Fibroblast of pulmonary artery (primary cell): Measurements from ENCODE around the gene TMEM132A.

Experiments used
- DNase-seq: peaks from one replicate; pipeline ENCODE4 v3.0.0-alpha.2; 2010; ENCODE audit warnings: low read depth
- H3K4me3 ChIP-seq: replicated peaks from 2 replicates; pipeline ENCODE4 v1.5.1; 2011; ENCODE audit warnings: low read depth, mild to moderate bottlenecking, control low read depth, low read length, moderate library complexity
- CTCF ChIP-seq: IDR thresholded peaks from 2 replicates; pipeline ENCODE4 v1.5.1; 2011; ENCODE audit warnings: mild to moderate bottlenecking, control low read depth, low read length, inconsistent platforms; ENCODE audit errors: missing control alignments

TMEM132A gene

GRCh38 chr11:60917267-60917666 is 7.0 kb upstream of the TMEM132A start:
- H3K4me3 ChIP-seq = no peak overlapping the region
- no peak for DNase-seq
- TF ChIP-seq CTCF = no peak

DNA sequence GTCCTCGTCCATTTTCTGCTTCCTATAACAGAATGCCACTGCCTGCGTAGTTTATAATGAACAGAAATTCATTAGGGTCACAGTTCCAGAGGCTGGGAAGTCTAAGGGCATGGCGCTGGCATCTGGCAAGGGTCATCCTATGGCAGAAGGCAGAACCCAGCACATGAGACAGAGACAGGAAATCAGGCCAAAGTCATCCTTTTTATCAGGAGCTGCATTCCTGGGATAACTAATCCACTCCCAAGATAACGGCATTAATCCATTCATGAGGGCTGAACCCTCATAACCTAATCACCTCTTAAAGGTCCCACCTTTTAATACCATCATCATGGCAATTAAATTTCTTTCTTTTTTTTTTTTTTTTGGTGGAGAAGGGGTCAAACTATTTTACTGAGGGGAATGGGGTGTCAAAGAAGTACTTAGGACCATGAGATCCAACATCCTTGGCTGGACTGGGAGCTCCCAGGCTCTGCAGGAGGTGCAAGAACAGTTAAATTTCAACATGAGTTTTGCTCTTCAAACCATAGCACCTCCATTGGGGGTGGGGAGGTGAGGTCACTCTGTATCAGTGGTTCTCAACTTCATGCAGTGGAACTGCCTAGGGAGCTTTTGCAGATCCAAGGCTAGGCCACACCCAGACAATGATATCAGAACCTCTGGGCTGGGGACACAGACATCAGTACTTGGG is 5.9 kb upstream of the TMEM132A start:
- no peak overlapping the region for H3K4me3 ChIP-seq
- no peak for DNase-seq

DNA sequence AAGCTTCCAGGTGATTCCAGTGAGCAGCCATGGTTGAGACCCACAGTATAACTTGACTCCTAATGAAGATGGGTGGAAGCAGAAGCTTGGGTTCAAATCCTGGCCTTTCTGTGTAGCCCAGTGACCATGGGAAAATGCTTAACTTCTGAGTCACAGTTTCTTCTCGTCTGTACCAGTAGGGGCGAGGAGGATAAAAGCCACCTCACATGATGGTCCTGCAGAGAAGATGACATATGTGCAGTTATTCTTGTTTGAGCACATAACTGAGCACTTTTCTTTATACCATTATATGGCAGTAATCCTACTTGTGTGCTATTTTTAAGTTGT is 5.4 kb upstream of the TMEM132A start:
- no peak for TF ChIP-seq CTCF

More for the DNA sequence above, 5.9 kb upstream of the TMEM132A start:
- no peak for TF ChIP-seq CTCF

GRCh38 chr11:60919320-60919719 is 4.9 kb upstream of the TMEM132A start:
- no peak for TF ChIP-seq CTCF
- DNase-seq = no peak
- no peak overlapping the region for H3K4me3 ChIP-seq

More for the DNA sequence above, 5.4 kb upstream of the TMEM132A start:
- no peak overlapping the region for H3K4me3 ChIP-seq
- DNase-seq = peak; percentile 44

DNA sequence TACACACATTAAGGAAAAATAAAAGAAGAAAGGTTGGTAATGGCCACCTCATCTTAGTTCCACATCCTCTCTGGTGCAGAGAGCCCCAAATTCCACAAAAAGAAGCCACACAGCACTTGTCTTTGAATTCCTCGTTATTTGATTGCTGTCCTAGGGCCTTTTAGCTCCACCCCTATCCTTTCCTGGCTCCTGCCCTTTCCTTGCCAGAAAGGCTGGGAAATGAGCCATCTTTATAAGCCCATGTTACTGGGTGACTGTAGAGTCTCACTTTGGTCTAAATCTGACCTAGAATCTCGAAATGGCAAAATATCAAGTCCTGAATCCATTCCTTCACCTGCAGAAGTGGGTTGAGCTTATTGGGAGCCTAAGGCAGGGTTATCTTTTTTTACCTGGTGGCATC is 4.3 kb upstream of the TMEM132A start:
- no peak for TF ChIP-seq CTCF
- no peak for DNase-seq
- H3K4me3 ChIP-seq = no peak overlapping the region

DNA sequence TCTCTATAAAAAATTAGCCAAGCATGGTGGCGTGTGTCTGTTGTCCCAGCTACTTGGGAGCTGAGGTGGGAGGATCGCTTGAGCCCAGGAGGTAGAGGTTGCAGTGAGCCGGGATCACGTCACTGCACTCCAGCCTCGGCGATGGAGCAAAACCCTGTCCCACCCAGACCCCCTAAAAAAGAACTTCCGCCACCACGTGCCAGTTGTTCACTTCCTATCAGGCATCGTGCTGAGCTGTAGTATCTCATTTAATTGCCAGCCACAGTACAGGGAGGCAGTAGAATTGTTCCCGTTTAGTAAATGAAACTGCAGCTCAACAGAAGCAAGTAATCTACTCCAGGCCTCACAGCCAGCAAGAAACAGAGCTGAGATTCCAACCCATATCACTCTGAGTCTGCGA is 3.0 kb upstream of the TMEM132A start:
- no peak overlapping the region for H3K4me3 ChIP-seq
- no peak for TF ChIP-seq CTCF
- no peak for DNase-seq

DNA sequence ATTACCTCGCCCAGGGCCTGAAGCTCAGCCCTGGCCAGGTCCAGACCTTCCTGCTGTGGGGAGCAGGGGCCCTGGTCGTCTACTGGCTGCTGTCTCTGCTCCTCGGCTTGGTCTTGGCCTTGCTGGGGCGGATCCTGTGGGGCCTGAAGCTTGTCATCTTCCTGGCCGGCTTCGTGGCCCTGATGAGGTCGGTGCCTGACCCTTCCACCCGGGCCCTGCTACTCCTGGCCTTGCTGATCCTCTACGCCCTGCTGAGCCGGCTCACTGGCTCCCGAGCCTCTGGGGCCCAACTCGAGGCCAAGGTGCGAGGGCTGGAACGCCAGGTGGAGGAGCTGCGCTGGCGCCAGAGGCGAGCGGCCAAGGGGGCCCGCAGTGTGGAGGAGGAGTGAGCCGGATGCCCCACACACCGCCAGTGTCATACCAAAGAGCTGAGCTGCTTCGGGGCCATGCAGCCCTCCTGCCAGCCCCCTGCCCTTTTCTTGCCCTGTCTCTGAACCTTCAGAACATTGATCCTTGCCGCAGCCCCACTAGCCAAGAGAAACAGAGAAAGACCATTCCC is 2.4 kb upstream of the TMEM132A start:
- no peak overlapping the region for H3K4me3 ChIP-seq
- DNase-seq = no peak
- TF ChIP-seq CTCF = no peak
